Endothelial cell of umbilical vein (primary cell): Measurements from ENCODE around the gene KIN.
"Not testable (repeated sequence)": the region's sequence is repeated elsewhere in the genome, so short reads cannot be mapped to it uniquely, and the experiment has no call there.

ENCODE experiments used
- CTCF ChIP-seq, 2 donors: IDR thresholded peaks; 1 replicate in 1 of 2; 2 replicates in 1 of 2; pipeline ENCODE4 v1.5.1; 2011; ENCODE audit warnings: low read length in 2 of 2, mild to moderate bottlenecking in 2 of 2, moderate library complexity in 2 of 2, control low read depth in 1 of 2, inconsistent platforms in 1 of 2, low read depth in 1 of 2; ENCODE audit not compliant: insufficient read depth in 1 of 2; ENCODE audit errors: extremely low read depth in 1 of 2
- EZH2 ChIP-seq: IDR thresholded peaks from 2 replicates; pipeline ENCODE4 v1.6.1; 2012; ENCODE audit warnings: borderline replicate concordance, low read depth, mild to moderate bottlenecking, moderate library complexity, low read length, inconsistent platforms; ENCODE audit not compliant: severe bottlenecking

- TF ChIP-seq EZH2; CTCF (IDR thresholded peaks at IDR 0.05; ENCODE audit: extremely low read depth in 1 of 2, insufficient read depth in 1 of 2, low read depth in 1 of 2, low read length in 2 of 2): not testable (repeated sequence)
Measured at GRCh38 chr10:7782194-7782593, 5.6 kb downstream of the KIN start.
